HTR-8/SVneo (cell line): ENCODE data around the gene S1PR4.
A peak's percentile ranks its signal among the peaks of the same experiment; 100 is the strongest.

ENCODE experiments used
- DNase-seq: peaks from one replicate; pipeline ENCODE4 v3.0.0; 2011; ENCODE audit warnings: low spot score, mixed read lengths; ENCODE audit not compliant: insufficient read length
- FAIRE-seq: peaks from 2 replicates; lab custom pipeline; 2011; peaks lifted over from hg19 to GRCh38; lab: Jason Lieb, UNC

S1PR4 gene

GRCh38 chr19:3178377-3178972 lies at the start of gene S1PR4:
Gene S1PR4, plus strand, starts transcription at chr19:3178769. Its CDS starts 24 bp downstream, at chr19:3178793.
- FAIRE-seq (no peak), DNase-seq (no peak)

GRCh38 chr19:3129112-3129511 lies 49.5 kb upstream of the S1PR4 start:
- DNase-seq (no peak), FAIRE-seq (no peak)

GRCh38 chr19:3131168-3131567 lies 47.4 kb upstream of the S1PR4 start:
- DNase-seq (no peak), FAIRE-seq (no peak)

- FAIRE-seq (no peak), DNase-seq (no peak)
These were observed 45.4 kb upstream of the S1PR4 start for GRCh38 chr19:3132971-3133792.

GRCh38 chr19:3133793-3134116 lies 44.8 kb upstream of the S1PR4 start:
- DNase-seq (no peak), FAIRE-seq (no peak)

GRCh38 chr19:3135961-3136683 lies 42.4 kb upstream of the S1PR4 start, which contains the start of gene GNA15:
Gene GNA15, plus strand, starts transcription at chr19:3136033. Its CDS starts 418 bp downstream, at chr19:3136451.
- FAIRE-seq (no peak), DNase-seq (no peak)

- DNase-seq = no peak
- FAIRE-seq = no peak
These were observed 41.9 kb upstream of the S1PR4 start for GRCh38 chr19:3136684-3137055.

GRCh38 chr19:3137119-3137518 lies 41.5 kb upstream of the S1PR4 start:
- DNase-seq = no peak
- FAIRE-seq = no peak

GRCh38 chr19:3138268-3138667 lies 40.3 kb upstream of the S1PR4 start:
- no peak for DNase-seq
- FAIRE-seq = no peak

- DNase-seq (no peak), FAIRE-seq (no peak)
These were observed 37.9 kb upstream of the S1PR4 start for GRCh38 chr19:3140667-3141038.

- FAIRE-seq = no peak
- peak; percentile 69 for DNase-seq
These were observed 36.3 kb upstream of the S1PR4 start for GRCh38 chr19:3142292-3142670.

- DNase-seq (no peak), FAIRE-seq (no peak)
These were observed 35.7 kb upstream of the S1PR4 start for GRCh38 chr19:3142781-3143337.

- no peak for FAIRE-seq
- no peak for DNase-seq
These were observed 32.5 kb upstream of the S1PR4 start for GRCh38 chr19:3145909-3146676.

- no peak for FAIRE-seq
- no peak for DNase-seq
These were observed 31.9 kb upstream of the S1PR4 start for GRCh38 chr19:3146677-3147100.

GRCh38 chr19:3148503-3148902 lies 30.1 kb upstream of the S1PR4 start:
- DNase-seq (no peak), FAIRE-seq (no peak)

- peak; percentile 88 for FAIRE-seq
- DNase-seq = no peak
These were observed 29.5 kb upstream of the S1PR4 start for GRCh38 chr19:3149089-3149488.

- DNase-seq (no peak), FAIRE-seq (no peak)
These were observed 28.8 kb upstream of the S1PR4 start for GRCh38 chr19:3149526-3150505.

GRCh38 chr19:3150739-3151329 lies 27.7 kb upstream of the S1PR4 start:
- FAIRE-seq (no peak), DNase-seq (no peak)
